Activated CD4-positive, alpha-beta memory T cell treated with anti-CD3 and anti-CD28 coated beads for 36 hours (primary cell): ENCODE measurements around the gene HASPIN. TPM values are rescaled to one million over a fixed set of nuclear protein-coding genes. Genes with fewer than 3 reads are reported as not detected.
"Not testable (repeated sequence)": the region's sequence is repeated elsewhere in the genome, so short reads cannot be mapped to it uniquely, and the experiment has no call there.

Experiments
- CTCF ChIA-PET: fragments of 350-600 bp; sonication (Branson Sonifier 250); formaldehyde crosslinking; loops from one replicate; lab custom pipeline; 2021; ENCODE audit warnings: antibody characterized with exemption, inconsistent platforms; lab: Charles Lee
- POLR2A ChIA-PET: fragments of 350-600 bp; sonication (Branson Sonifier 250); formaldehyde crosslinking; loops from one replicate; lab custom pipeline; 2021; ENCODE audit warnings: antibody characterized with exemption; lab: Charles Lee
- DNase-seq: peaks from one replicate; pipeline ENCODE4 v3.0.0-alpha.2; 2020
- H3K27ac Mint-ChIP-seq: one replicate; pipeline ENCODE4 v1.8.0; 2021; ENCODE audit warnings: mixed read lengths
- H3K27me3 Mint-ChIP-seq: one replicate; pipeline ENCODE4 v1.8.0; 2021; ENCODE audit warnings: mixed read lengths
- H3K36me3 Mint-ChIP-seq: one replicate; pipeline ENCODE4 v1.8.0; 2021; ENCODE audit warnings: mixed read lengths
- H3K4me1 Mint-ChIP-seq: one replicate; pipeline ENCODE4 v1.8.0; 2021; ENCODE audit warnings: low read depth, mixed read lengths
- H3K4me3 Mint-ChIP-seq: one replicate; pipeline ENCODE4 v1.8.0; 2021; ENCODE audit warnings: mild to moderate bottlenecking, mixed read lengths
- H3K9me3 Mint-ChIP-seq: one replicate; pipeline ENCODE4 v1.8.0; 2021; ENCODE audit warnings: mixed read lengths
- intact Hi-C: fragments of 100-400 bp; cut with micrococcal nuclease; formaldehyde crosslinking; loops from one replicate; pipeline ENCODE4 v1.15.1; 2023
- total RNA-seq, 2 experiments: library from RNA; stranded (reverse); gene quantifications; one replicate each; pipeline ENCODE4 v1.2.3, GENCODE V29; 2021

HASPIN gene
- total RNA-seq, 2 experiments from 2014 or later, result 22.0 to 22.7 TPM

GRCh38 chr17:3698139-3698538 is 25.6 kb upstream of the HASPIN start:
- peaks cover 19% of the 10 kb centered on the region for H3K4me1 Mint-ChIP-seq
- H3K9me3 Mint-ChIP-seq, result peaks cover 14% of the 10 kb centered on the region
- intact Hi-C loops, result no loop called here
- no peak overlapping the region for H3K4me3 Mint-ChIP-seq
- POLR2A ChIA-PET, result no interaction called here
- H3K36me3 Mint-ChIP-seq, result peaks cover 9% of the 10 kb centered on the region
- DNase-seq, result no peak
- H3K27me3 Mint-ChIP-seq, result no peaks in the 10 kb centered on the region
- CTCF ChIA-PET, result no interaction called here
- no peak overlapping the region for H3K27ac Mint-ChIP-seq

GRCh38 chr17:3699951-3700350 is 23.8 kb upstream of the HASPIN start:
- no peak overlapping the region for H3K4me3 Mint-ChIP-seq
- no peaks in the 10 kb centered on the region for H3K27me3 Mint-ChIP-seq
- peaks cover 3% of the 10 kb centered on the region for H3K4me1 Mint-ChIP-seq
- POLR2A ChIA-PET, result no interaction called here
- peaks cover 9% of the 10 kb centered on the region for H3K36me3 Mint-ChIP-seq
- peaks cover 14% of the 10 kb centered on the region for H3K9me3 Mint-ChIP-seq
- CTCF ChIA-PET, result interaction anchor here (1.2 kb wide), 1 partner anchor 17 kb away, joined by 5 read pairs; no protein-coding TSS in a partner anchor
- intact Hi-C loops, result no loop called here
- H3K27ac Mint-ChIP-seq, result no peak overlapping the region
- no peak for DNase-seq

GRCh38 chr17:3702041-3702539 is 21.6 kb upstream of the HASPIN start:
- POLR2A ChIA-PET, H3K4me1 Mint-ChIP-seq, H3K27me3 Mint-ChIP-seq, DNase-seq, H3K36me3 Mint-ChIP-seq, H3K27ac Mint-ChIP-seq, intact Hi-C loops, H3K4me3 Mint-ChIP-seq: not testable (repeated sequence)
- H3K9me3 Mint-ChIP-seq, result peaks cover 14% of the 10 kb centered on the region
- CTCF ChIA-PET, result interaction anchor here (1.1 to 1.2 kb wide), 2 partner anchors 19 to 136 kb away, joined by 3 to 4 read pairs; no protein-coding TSS in a partner anchor

DNA sequence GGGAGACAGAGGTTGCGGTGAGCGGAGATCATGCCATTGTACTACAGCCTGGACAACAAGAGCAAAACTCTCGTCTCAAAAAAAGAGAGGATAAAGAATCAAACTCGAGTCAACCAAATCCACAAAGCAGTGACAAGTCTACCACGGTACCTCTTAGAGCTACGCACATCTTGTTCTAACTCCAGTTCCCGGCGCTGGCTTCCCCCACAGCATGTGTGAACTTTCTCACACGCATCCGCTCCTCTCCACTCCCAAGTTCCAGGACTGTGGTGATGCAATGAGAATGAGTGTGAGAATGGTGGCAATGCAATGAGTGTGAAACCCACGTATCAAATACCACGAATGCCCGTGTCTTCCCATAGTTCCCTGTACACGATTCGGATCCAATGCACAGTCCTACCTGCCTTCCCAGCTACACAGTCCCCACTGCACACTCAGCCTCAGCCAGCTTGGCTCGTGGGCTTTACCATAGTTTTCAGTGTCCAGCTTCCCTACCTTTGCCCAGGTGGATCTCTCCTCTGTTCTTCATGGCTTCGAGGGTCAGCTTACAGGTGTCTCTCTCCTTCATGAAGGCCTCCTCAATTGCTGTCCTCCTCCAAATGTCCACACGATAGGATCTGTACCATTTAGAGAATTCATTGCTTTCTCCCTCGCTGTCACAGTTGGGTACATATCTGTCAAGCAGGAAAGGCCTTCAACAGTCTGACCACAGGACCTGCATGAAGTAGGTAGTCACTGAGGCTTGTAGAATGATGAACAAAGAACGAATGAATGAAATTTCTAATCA is 18.6 kb upstream of the HASPIN start:
- H3K27ac Mint-ChIP-seq, result no peak overlapping the region
- intact Hi-C loops, result loop anchor here (5.0 kb wide), 1 partner anchor 798 kb away; no protein-coding TSS in a partner anchor
- H3K4me1 Mint-ChIP-seq, result peaks cover 17% of the 10 kb centered on the region
- POLR2A ChIA-PET, result interaction anchor here (1.2 to 1.3 kb wide), 2 partner anchors 10 to 11 kb away, joined by 3 read pairs; no protein-coding TSS in a partner anchor
- DNase-seq, result no peak
- peaks cover 9% of the 10 kb centered on the region for H3K36me3 Mint-ChIP-seq
- CTCF ChIA-PET, result no interaction called here
- peaks cover 6% of the 10 kb centered on the region for H3K9me3 Mint-ChIP-seq
- H3K4me3 Mint-ChIP-seq, result no peak overlapping the region
- no peaks in the 10 kb centered on the region for H3K27me3 Mint-ChIP-seq

DNA sequence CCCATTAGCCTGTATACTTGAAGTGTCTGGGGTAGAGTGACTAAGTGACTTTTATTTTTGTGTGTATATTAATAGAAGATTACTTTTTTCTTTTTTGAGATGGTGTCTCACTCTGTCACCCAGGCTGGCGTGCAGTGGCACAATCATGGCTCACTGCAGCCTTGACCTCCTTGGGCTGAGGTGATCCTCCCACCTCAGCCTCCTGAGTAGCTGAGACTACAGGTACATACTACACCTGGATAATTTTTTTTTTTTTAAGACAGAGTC is 18.1 kb upstream of the HASPIN start:
- H3K4me3 Mint-ChIP-seq, H3K27me3 Mint-ChIP-seq, H3K27ac Mint-ChIP-seq, H3K9me3 Mint-ChIP-seq, DNase-seq, CTCF ChIA-PET, H3K36me3 Mint-ChIP-seq: not testable (repeated sequence)
- intact Hi-C loops, result loop anchor here (5.0 kb wide), 1 partner anchor 798 kb away; no protein-coding TSS in a partner anchor
- POLR2A ChIA-PET, result interaction anchor here (1.2 to 1.3 kb wide), 2 partner anchors 10 to 12 kb away, joined by 3 read pairs; no protein-coding TSS in a partner anchor
- peaks cover 21% of the 10 kb centered on the region for H3K4me1 Mint-ChIP-seq

DNA sequence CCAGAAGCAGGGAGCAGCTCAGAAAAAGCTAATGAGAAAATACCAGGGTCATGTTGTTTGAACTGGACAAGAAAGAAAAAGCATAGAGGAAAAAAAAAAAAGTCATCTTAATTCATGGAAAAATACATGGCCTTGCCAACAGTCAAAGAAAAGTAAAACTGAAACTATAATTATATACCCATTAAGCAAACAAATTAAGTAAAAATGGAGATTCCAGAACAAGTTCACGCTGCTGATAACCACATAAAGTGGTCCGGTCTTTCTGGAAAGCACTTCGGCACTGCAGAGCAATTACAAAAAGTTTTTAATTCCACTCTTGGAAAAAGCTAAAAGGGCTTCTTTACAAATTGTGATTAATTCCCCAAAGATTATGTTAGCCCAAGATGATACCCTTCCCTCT is 15.3 kb upstream of the HASPIN start:
- CTCF ChIA-PET, result interaction anchor here (0.9 to 2.4 kb wide), 4 partner anchors 25 to 206 kb away, joined by 3 to 13 read pairs (median 4); no protein-coding TSS in a partner anchor
- intact Hi-C loops, result loop anchor here (5.0 kb wide), 1 partner anchor 801 kb away; no protein-coding TSS in a partner anchor
- H3K27me3 Mint-ChIP-seq, result no peaks in the 10 kb centered on the region
- no peak overlapping the region for H3K4me3 Mint-ChIP-seq
- H3K9me3 Mint-ChIP-seq, result no peaks in the 10 kb centered on the region
- H3K27ac Mint-ChIP-seq, result no peak overlapping the region
- DNase-seq, result no peak
- peaks cover 44% of the 10 kb centered on the region for H3K4me1 Mint-ChIP-seq
- peaks cover 15% of the 10 kb centered on the region for H3K36me3 Mint-ChIP-seq
- POLR2A ChIA-PET, result no interaction called here

DNA sequence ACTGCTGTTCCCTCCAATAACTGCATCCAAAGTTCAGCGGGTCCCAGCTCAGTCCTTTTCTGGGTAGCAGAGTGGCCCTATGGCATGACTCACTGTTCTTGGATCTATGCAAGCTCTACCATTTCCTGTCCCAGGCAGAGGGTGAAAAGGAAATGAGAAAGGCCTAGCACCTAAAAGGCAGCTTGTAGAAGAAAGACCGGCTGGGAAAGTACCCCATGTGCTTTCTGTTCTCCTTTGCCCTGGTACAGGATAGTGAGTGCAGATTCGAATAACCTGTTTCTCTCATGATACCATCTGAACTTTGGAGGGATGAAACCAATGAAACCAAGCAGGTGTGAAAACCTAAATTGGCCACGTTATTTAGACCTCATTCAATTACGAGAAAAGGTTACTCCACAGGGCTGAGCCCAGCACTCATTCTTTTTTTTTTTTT is 12.7 kb upstream of the HASPIN start:
- POLR2A ChIA-PET, result interaction anchor here (0.7 to 2.2 kb wide), 5 partner anchors 10 to 85 kb away, joined by 3 to 24 read pairs (median 9); partner anchors contain the start of genes HASPIN and P2RX5
- no peaks in the 10 kb centered on the region for H3K27me3 Mint-ChIP-seq
- intact Hi-C loops, result loop anchor here (1.0 kb wide), 4 partner anchors 12 to 71 kb away; partner anchors contain the start of gene HASPIN
- peak overlapping the region; percentile 83 for H3K27ac Mint-ChIP-seq
- peaks cover 48% of the 10 kb centered on the region for H3K4me1 Mint-ChIP-seq
- peak overlapping the region; percentile 49 for H3K4me3 Mint-ChIP-seq
- CTCF ChIA-PET, result interaction anchor here (0.7 to 2.1 kb wide), 9 partner anchors 10 to 135 kb away, joined by 3 to 8 read pairs (median 5); partner anchors contain the start of gene HASPIN
- H3K36me3 Mint-ChIP-seq, result peaks cover 28% of the 10 kb centered on the region
- no peaks in the 10 kb centered on the region for H3K9me3 Mint-ChIP-seq
- DNase-seq, result peak; percentile 85

DNA sequence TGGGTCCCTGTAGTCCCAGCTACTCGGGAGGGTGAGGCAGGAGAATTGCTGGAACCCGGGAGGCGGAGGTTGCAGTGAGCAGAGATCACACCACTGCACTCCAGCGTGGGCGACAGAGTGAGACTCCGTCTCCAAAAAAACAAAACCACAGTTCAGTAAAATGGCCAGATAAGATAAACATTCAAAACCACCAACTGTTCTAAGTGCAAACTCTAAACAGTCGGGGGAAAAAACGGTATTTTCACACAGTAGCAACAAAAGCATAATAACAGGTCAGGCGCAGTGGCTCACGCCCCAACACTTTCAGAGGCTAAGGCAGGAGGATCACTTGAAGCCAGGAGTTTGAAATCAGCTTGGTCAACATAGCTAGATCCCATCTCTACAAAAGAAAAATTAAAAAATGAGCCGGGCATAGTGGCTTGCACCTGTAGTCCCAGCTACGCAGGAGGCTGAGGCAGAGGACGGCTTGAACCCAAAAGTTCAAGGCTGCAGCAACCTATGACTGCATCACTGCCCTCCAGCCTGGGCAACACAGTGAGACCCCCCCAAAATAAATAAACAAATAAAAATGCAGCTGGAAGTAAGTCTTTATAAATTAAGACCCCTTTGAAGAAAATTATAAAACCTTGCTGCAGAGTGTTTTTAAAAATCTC is 10.8 kb upstream of the HASPIN start:
- DNase-seq, result peak; percentile 66
- intact Hi-C loops, result no loop called here
- Mint-ChIP-seq H3K4me1 (peaks cover 54% of the 10 kb centered on the region), H3K27ac (peak overlapping the region; percentile 83), H3K27me3 (no peaks in the 10 kb centered on the region), H3K9me3 (no peaks in the 10 kb centered on the region), H3K4me3 (no peak overlapping the region), H3K36me3 (peaks cover 45% of the 10 kb centered on the region)
- ChIA-PET CTCF (interaction anchor here (1.3 to 4.2 kb wide), 3 partner anchors 18 to 133 kb away, joined by 4 to 12 read pairs (median 5); partner anchors contain the start of gene P2RX5), POLR2A (no interaction called here)

- H3K27me3 Mint-ChIP-seq, result no peaks in the 10 kb centered on the region
- H3K4me3 Mint-ChIP-seq, result no peak overlapping the region
- no peaks in the 10 kb centered on the region for H3K9me3 Mint-ChIP-seq
- intact Hi-C loops, result no loop called here
- peaks cover 60% of the 10 kb centered on the region for H3K36me3 Mint-ChIP-seq
- no peak overlapping the region for H3K27ac Mint-ChIP-seq
- DNase-seq, result no peak
- CTCF ChIA-PET, result interaction anchor here (4.2 kb wide), 1 partner anchor 22 kb away, joined by 12 read pairs; no protein-coding TSS in a partner anchor
- H3K4me1 Mint-ChIP-seq, result peaks cover 49% of the 10 kb centered on the region
- POLR2A ChIA-PET, result no interaction called here
Measured at GRCh38 chr17:3715296-3715695, 8.4 kb upstream of the HASPIN start.

DNA sequence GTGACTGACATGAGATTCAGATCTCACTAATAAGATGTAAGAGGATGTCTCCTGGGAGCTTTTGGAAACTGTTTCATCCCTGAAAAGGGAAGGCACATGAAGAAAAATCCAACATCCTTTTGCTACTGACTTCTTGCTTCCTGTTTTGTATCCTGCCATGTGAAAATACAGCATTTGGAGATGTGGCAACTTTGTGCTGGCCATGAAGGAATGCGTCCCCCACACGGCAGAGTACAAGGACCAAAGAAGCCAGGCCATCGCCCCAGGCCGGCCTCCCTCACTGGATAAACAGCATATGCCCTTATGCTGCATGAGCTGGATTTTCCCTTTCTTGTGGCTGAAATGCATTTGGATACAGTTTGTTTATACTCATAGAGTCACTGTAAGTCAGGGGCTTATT is 5.5 kb upstream of the HASPIN start:
- no peak overlapping the region for H3K4me3 Mint-ChIP-seq
- no peak overlapping the region for H3K27ac Mint-ChIP-seq
- H3K4me1 Mint-ChIP-seq, result peaks cover 45% of the 10 kb centered on the region
- H3K36me3 Mint-ChIP-seq, result peaks cover 59% of the 10 kb centered on the region
- CTCF ChIA-PET, result interaction anchor here (1.0 kb wide), 1 partner anchor 128 kb away, joined by 3 read pairs; the partner anchor contains the start of gene NCBP3
- POLR2A ChIA-PET, result no interaction called here
- DNase-seq, result no peak
- H3K27me3 Mint-ChIP-seq, result no peaks in the 10 kb centered on the region
- no peaks in the 10 kb centered on the region for H3K9me3 Mint-ChIP-seq
- intact Hi-C loops, result no loop called here

DNA sequence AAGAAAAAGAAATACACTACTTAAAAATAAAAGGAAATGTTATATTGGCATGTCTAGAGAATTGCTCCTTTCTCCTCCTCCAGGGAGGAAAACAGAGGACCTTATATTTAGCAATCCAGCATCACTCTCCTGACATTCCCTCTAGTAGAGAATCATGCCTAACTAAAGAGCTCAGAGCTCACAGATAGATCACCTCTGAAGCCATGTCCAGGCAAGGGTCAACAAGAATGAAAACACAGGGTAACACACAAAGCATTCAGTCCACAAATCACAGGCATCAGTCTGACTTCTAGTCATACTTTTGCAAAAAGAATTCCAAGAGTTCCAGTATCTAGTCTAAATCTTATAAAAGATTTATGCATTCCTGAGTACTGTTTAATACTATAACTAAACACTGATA is 4.4 kb upstream of the HASPIN start:
- Mint-ChIP-seq H3K36me3 (peaks cover 60% of the 10 kb centered on the region), H3K9me3 (no peaks in the 10 kb centered on the region), H3K27ac (no peak overlapping the region), H3K4me1 (peaks cover 43% of the 10 kb centered on the region), H3K27me3 (no peaks in the 10 kb centered on the region), H3K4me3 (no peak overlapping the region)
- no peak for DNase-seq
- ChIA-PET CTCF (interaction anchor here (1.0 kb wide), 1 partner anchor 127 kb away, joined by 3 read pairs; the partner anchor contains the start of gene NCBP3), POLR2A (interaction anchor here (2.1 kb wide), 1 partner anchor 8 kb away, joined by 9 read pairs; no protein-coding TSS in a partner anchor)
- intact Hi-C loops, result no loop called here
